Liver (tissue), 9 donors: Measurements from ENCODE around the gene HELLS. TPM values are rescaled to one million over a fixed set of nuclear protein-coding genes. Genes with fewer than 3 reads are reported as not detected.

Source experiments
- DNase-seq: peaks from one replicate; pipeline ENCODE4 v3.0.0-alpha.2; 2017; ENCODE audit warnings: low spot score
- H3K27ac ChIP-seq, 2 donors: one replicate each; pipeline ENCODE4 v1.7.0; 2013; ENCODE audit warnings: inconsistent platforms in 2 of 2, low read length in 2 of 2, control low read depth in 1 of 2, low read depth in 1 of 2, mild to moderate bottlenecking in 1 of 2
- H3K27me3 ChIP-seq, 4 donors: one replicate each; pipeline versions ENCODE4 v1.6.1 to v1.7.0; 2013; ENCODE audit warnings: low read length in 3 of 4, inconsistent platforms in 1 of 4, mild to moderate bottlenecking in 1 of 4, moderate library complexity in 1 of 4; ENCODE audit not compliant: control insufficient read depth in 4 of 4, insufficient read depth in 4 of 4
- H3K36me3 ChIP-seq, 4 donors: one replicate each; pipeline versions ENCODE4 v1.6.1 to v1.7.0; 2013; ENCODE audit warnings: low read length in 3 of 4, mild to moderate bottlenecking in 3 of 4, low read depth in 1 of 4, moderate library complexity in 1 of 4; ENCODE audit not compliant: control insufficient read depth in 4 of 4, insufficient read depth in 3 of 4
- H3K4me1 ChIP-seq, 4 donors: one replicate each; pipeline versions ENCODE4 v1.6.1 to v1.7.0; 2013; ENCODE audit warnings: low read length in 3 of 4, mild to moderate bottlenecking in 3 of 4, moderate library complexity in 1 of 4; ENCODE audit not compliant: control insufficient read depth in 4 of 4, insufficient read depth in 4 of 4
- H3K4me3 ChIP-seq, 3 donors: one replicate each; pipeline versions ENCODE4 v1.6.1 to v1.7.0; 2013; ENCODE audit warnings: low read length in 3 of 3, control low read depth in 1 of 3, low read depth in 1 of 3, mild to moderate bottlenecking in 1 of 3
- H3K9ac ChIP-seq, 2 donors: one replicate each; pipeline ENCODE4 v1.7.0; 2013; ENCODE audit warnings: low read length in 2 of 2, mild to moderate bottlenecking in 2 of 2, moderate library complexity in 2 of 2, control low read depth in 1 of 2, low read depth in 1 of 2
- H3K9me3 ChIP-seq, 4 donors: one replicate each; pipeline versions ENCODE4 v1.6.1 to v1.7.0; 2013; ENCODE audit warnings: low read length in 3 of 4; ENCODE audit not compliant: control insufficient read depth in 4 of 4
- EGR1 ChIP-seq, 2 donors: IDR thresholded peaks; 2 replicates each; pipeline ENCODE4 v1.6.1; 2016 to 2018; ENCODE audit warnings: antibody characterized with exemption in 2 of 2, low read depth in 2 of 2
- FOXA1 ChIP-seq: IDR thresholded peaks from 2 replicates; pipeline ENCODE4 v1.6.1; 2016; ENCODE audit warnings: antibody characterized with exemption
- FOXA2 ChIP-seq: IDR thresholded peaks from 2 replicates; pipeline ENCODE4 v1.6.1; 2016; ENCODE audit warnings: antibody characterized with exemption
- GABPA ChIP-seq, 2 donors: IDR thresholded peaks in 1 of 2; conservative IDR thresholded peaks in 1 of 2; 2 replicates each; pipeline ENCODE4 v1.6.1; 2016; ENCODE audit warnings: antibody characterized with exemption in 2 of 2, mild to moderate bottlenecking in 1 of 2, moderate library complexity in 1 of 2
- HNF4A ChIP-seq, 2 donors: conservative IDR thresholded peaks; 2 replicates each; pipeline ENCODE4 v1.6.1; 2016; ENCODE audit warnings: antibody characterized with exemption in 2 of 2, mild to moderate bottlenecking in 2 of 2
- HNF4G ChIP-seq: IDR thresholded peaks from 2 replicates; pipeline ENCODE4 v1.6.1; 2016; ENCODE audit warnings: antibody characterized with exemption
- JUND ChIP-seq, 2 donors: IDR thresholded peaks; 2 replicates each; pipeline ENCODE4 v1.6.1; 2016; ENCODE audit warnings: antibody characterized with exemption in 2 of 2
- NR2F2 ChIP-seq: IDR thresholded peaks from 2 replicates; pipeline ENCODE4 v1.6.1; 2016; ENCODE audit warnings: antibody characterized with exemption
- RAD21 ChIP-seq, 2 donors: IDR thresholded peaks; 2 replicates each; pipeline ENCODE4 v1.6.1; 2016; ENCODE audit warnings: antibody characterized with exemption in 2 of 2, mild to moderate bottlenecking in 2 of 2
- RXRA ChIP-seq, 2 donors: IDR thresholded peaks; 2 replicates each; pipeline ENCODE4 v1.6.1; 2017 to 2018; ENCODE audit warnings: antibody characterized with exemption in 2 of 2, mild to moderate bottlenecking in 1 of 2
- SP1 ChIP-seq: IDR thresholded peaks from 2 replicates; pipeline ENCODE4 v1.6.1; 2018; ENCODE audit warnings: antibody characterized with exemption, mild to moderate bottlenecking
- TAF1 ChIP-seq: conservative IDR thresholded peaks from 2 replicates; pipeline ENCODE4 v1.6.1; 2016; ENCODE audit warnings: antibody characterized with exemption, mild to moderate bottlenecking
- YY1 ChIP-seq: IDR thresholded peaks from 2 replicates; pipeline ENCODE4 v1.6.1; 2016; ENCODE audit warnings: antibody characterized with exemption, mild to moderate bottlenecking
- WGBS: extraction: QIAGEN DNeasy Blood & Tissue Kit; methylation state at CpG from one replicate; pipeline ENCODE4 v1.1.7; 2013; 5-methylcytosine and 5-hydroxymethylcytosine counted together
- polyA plus RNA-seq, 2 donors: library from polyadenylated mRNA; stranded (reverse) in 1 of 2; unstranded in 1 of 2; fragments of 200-250 nt in 1 of 2; fragments of >200 nt in 1 of 2; fragmentation: Nextera tagmentation in 1 of 2; extraction: Ambion mirVana in 1 of 2; gene quantifications; one replicate each; pipeline versions ENCODE4 v1.2.1 to v1.2.3, GENCODE V29; 2013 to 2015
- total RNA-seq, 2 donors: library from RNA; depleted of rRNA; stranded (reverse); fragments of >200 nt; gene quantifications; one replicate each; pipeline ENCODE4 v1.2.3, GENCODE V29; 2014
- TF ChIP-seq, protein P1 (sequence below): IDR thresholded peaks from 2 replicates; pipeline ENCODE4 v1.6.1; 2016; ENCODE audit warnings: antibody characterized with exemption
- TF ChIP-seq, protein P2 (sequence below): IDR thresholded peaks from 2 replicates; pipeline ENCODE4 v1.6.1; 2016; ENCODE audit warnings: antibody characterized with exemption
- TF ChIP-seq, protein P3 (sequence below): IDR thresholded peaks from 2 replicates; pipeline ENCODE4 v1.6.1; 2016; ENCODE audit warnings: antibody characterized with exemption
- TF ChIP-seq, protein P4 (sequence below): fragments of 150-350 bp; IDR thresholded peaks from 2 replicates; pipeline ENCODE4 v1.5.1; 2017; ENCODE audit warnings: improper control_type of control experiment, low read depth, low read length; ENCODE audit not compliant: missing input control
- TF ChIP-seq, protein P5 (sequence below): IDR thresholded peaks from 2 replicates; pipeline ENCODE4 v1.6.1; 2016; ENCODE audit warnings: antibody characterized with exemption, mild to moderate bottlenecking
- donor health status: healthy.
- donor health status: healthy.
- donor health status: healthy.
- donor health status: healthy.
- donor health status: healthy.

The HELLS gene
- total and polyA plus RNA-seq, 4 donors: 1.2 to 56.4 (median 1.8) TPM

DNA sequence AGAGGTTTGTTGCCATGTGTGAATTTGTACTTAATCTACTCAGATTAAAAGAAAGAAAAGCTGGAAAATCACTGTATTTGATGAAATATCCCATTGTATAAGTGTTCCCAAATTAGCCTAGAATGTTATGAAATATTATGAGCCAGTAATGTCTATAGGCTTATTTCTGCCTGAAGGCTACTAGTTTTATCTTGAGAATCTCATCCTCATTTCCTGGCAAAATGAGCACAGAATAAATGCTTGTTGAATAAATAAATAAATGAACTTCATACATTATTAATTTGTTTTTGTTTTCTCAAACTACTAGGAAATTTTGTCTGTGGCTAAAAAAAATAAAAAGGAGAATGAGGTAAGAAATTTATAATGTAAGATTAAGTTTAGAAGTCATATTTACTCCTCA is 25.5 kb downstream of the HELLS start:
- Histone ChIP-seq H3K27ac (no peak overlapping the region), H3K36me3 (no peaks in the 10 kb centered on the region), H3K9me3 (no peaks in the 10 kb centered on the region), H3K27me3 (no peaks in the 10 kb centered on the region), H3K4me3 (no peak overlapping the region), H3K4me1 (no peaks in the 10 kb centered on the region), H3K9ac (no peak overlapping the region)
- no peak for TF ChIP-seq JUND (IDR thresholded peaks at IDR 0.05)
- TF ChIP-seq FOXA2: no peak
- TF ChIP-seq, protein P1, sequence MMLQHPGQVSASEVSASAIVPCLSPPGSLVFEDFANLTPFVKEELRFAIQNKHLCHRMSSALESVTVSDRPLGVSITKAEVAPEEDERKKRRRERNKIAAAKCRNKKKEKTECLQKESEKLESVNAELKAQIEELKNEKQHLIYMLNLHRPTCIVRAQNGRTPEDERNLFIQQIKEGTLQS: no peak
- TF ChIP-seq NR2F2: no peak
- no peak for TF ChIP-seq YY1
- no peak for TF ChIP-seq HNF4A (conservative IDR thresholded peaks at IDR 0.05)
- TF ChIP-seq, protein P2, sequence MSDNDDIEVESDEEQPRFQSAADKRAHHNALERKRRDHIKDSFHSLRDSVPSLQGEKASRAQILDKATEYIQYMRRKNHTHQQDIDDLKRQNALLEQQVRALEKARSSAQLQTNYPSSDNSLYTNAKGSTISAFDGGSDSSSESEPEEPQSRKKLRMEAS: no peak
- TF ChIP-seq, protein P3, sequence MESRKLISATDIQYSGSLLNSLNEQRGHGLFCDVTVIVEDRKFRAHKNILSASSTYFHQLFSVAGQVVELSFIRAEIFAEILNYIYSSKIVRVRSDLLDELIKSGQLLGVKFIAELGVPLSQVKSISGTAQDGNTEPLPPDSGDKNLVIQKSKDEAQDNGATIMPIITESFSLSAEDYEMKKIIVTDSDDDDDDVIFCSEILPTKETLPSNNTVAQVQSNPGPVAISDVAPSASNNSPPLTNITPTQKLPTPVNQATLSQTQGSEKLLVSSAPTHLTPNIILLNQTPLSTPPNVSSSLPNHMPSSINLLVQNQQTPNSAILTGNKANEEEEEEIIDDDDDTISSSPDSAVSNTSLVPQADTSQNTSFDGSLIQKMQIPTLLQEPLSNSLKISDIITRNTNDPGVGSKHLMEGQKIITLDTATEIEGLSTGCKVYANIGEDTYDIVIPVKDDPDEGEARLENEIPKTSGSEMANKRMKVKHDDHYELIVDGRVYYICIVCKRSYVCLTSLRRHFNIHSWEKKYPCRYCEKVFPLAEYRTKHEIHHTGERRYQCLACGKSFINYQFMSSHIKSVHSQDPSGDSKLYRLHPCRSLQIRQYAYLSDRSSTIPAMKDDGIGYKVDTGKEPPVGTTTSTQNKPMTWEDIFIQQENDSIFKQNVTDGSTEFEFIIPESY: no peak
- no peak for TF ChIP-seq EGR1 (IDR thresholded peaks at IDR 0.05; ENCODE audit: low read depth in 2 of 2)
- no peak for DNase-seq

DNA sequence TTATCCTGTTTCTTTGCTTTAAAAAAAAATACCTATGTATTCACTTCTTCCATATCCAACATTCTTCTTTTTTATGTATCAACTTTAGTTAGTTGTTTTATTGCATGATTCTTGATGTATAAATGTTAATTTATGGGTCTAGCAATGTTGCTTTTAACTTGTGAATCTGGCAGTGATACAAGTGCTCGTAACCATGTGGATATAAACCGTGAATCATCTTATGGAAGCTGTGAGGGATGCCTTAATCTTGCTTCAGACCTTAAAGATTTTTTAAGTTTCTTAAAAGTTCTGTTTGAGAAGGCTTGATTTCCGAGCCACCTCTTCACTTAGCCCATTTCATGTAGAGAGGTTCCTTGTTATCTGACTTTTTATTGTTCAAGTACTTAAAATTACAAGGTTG is 25.9 kb downstream of the HELLS start:
- H3K27me3 ChIP-seq: no peaks in the 10 kb centered on the region
- WGBS: 95% methylated on average over 3 of the region's 3 CpGs
- H3K4me3 ChIP-seq: no peak overlapping the region
- H3K27ac ChIP-seq: no peak overlapping the region
- no peaks in the 10 kb centered on the region for H3K4me1 ChIP-seq
- TF ChIP-seq, protein P4, sequence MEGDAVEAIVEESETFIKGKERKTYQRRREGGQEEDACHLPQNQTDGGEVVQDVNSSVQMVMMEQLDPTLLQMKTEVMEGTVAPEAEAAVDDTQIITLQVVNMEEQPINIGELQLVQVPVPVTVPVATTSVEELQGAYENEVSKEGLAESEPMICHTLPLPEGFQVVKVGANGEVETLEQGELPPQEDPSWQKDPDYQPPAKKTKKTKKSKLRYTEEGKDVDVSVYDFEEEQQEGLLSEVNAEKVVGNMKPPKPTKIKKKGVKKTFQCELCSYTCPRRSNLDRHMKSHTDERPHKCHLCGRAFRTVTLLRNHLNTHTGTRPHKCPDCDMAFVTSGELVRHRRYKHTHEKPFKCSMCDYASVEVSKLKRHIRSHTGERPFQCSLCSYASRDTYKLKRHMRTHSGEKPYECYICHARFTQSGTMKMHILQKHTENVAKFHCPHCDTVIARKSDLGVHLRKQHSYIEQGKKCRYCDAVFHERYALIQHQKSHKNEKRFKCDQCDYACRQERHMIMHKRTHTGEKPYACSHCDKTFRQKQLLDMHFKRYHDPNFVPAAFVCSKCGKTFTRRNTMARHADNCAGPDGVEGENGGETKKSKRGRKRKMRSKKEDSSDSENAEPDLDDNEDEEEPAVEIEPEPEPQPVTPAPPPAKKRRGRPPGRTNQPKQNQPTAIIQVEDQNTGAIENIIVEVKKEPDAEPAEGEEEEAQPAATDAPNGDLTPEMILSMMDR: no peak
- TF ChIP-seq RAD21 (IDR thresholded peaks at IDR 0.05) (no peak), SP1 (no peak), EGR1 (IDR thresholded peaks at IDR 0.05; ENCODE audit: low read depth in 2 of 2) (no peak), HNF4G (no peak), JUND (IDR thresholded peaks at IDR 0.05) (no peak), FOXA1 (no peak), RXRA (IDR thresholded peaks at IDR 0.05) (no peak), YY1 (no peak), FOXA2 (no peak), HNF4A (conservative IDR thresholded peaks at IDR 0.05) (no peak), GABPA (IDR thresholded peaks at IDR 0.05 in 1 of 2, conservative IDR thresholded peaks at IDR 0.05 in 1 of 2) (no peak), TAF1 (no peak), NR2F2 (no peak)
- TF ChIP-seq, protein P5, sequence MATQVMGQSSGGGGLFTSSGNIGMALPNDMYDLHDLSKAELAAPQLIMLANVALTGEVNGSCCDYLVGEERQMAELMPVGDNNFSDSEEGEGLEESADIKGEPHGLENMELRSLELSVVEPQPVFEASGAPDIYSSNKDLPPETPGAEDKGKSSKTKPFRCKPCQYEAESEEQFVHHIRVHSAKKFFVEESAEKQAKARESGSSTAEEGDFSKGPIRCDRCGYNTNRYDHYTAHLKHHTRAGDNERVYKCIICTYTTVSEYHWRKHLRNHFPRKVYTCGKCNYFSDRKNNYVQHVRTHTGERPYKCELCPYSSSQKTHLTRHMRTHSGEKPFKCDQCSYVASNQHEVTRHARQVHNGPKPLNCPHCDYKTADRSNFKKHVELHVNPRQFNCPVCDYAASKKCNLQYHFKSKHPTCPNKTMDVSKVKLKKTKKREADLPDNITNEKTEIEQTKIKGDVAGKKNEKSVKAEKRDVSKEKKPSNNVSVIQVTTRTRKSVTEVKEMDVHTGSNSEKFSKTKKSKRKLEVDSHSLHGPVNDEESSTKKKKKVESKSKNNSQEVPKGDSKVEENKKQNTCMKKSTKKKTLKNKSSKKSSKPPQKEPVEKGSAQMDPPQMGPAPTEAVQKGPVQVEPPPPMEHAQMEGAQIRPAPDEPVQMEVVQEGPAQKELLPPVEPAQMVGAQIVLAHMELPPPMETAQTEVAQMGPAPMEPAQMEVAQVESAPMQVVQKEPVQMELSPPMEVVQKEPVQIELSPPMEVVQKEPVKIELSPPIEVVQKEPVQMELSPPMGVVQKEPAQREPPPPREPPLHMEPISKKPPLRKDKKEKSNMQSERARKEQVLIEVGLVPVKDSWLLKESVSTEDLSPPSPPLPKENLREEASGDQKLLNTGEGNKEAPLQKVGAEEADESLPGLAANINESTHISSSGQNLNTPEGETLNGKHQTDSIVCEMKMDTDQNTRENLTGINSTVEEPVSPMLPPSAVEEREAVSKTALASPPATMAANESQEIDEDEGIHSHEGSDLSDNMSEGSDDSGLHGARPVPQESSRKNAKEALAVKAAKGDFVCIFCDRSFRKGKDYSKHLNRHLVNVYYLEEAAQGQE: no peak
- TF ChIP-seq, protein P1: no peak
- TF ChIP-seq, protein P3: no peak
- TF ChIP-seq, protein P2: no peak
- no peak overlapping the region for H3K9ac ChIP-seq
- DNase-seq: no peak
- H3K36me3 ChIP-seq: no peaks in the 10 kb centered on the region
- no peaks in the 10 kb centered on the region for H3K9me3 ChIP-seq
